ENCODE data around the gene GIPC2. TPM values are rescaled to one million over a fixed set of nuclear protein-coding genes. Genes with fewer than 3 reads are reported as not detected.

Gene GIPC2
- total and polyA plus RNA-seq, 9 of the 15 experiments (the other 6 are each of a cell fraction or from before 2014, with no cell fraction given) = 0.01 to 0.05 (median 0.04) TPM; not detected in 3

DNA sequence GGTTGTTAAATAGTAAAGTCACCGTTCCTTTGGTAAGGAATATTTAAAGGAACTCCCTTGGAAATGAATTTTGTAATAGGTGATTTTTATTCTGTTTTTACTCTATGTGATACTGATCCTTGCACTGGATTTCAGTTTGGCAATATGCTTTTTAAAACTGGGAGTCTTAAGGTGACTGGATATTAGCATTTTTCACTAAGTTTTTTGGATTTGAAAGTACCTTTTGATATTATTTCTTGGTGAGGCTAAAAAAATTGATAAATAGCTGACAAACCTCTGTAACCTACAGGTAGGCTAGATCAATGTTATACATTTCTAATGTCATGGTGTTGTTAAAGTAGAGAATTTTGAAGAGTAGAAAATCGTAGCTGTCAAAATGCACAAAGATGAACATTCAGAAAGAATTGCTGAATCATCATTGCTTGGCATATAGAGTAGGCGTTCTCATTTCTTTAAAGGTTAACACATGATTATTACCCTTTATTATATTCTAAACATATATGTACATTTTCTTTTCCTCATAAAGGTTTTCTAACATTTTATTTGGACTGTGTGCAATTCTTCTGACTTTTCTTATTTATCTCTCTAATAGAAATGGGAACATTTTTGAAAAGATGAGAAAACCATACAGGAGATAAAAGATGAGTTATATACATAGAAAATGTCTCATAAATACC, 42.6 kb upstream of the GIPC2 start (continued):
- TF ChIP-seq GATAD2B (IDR thresholded peaks at IDR 0.05; ENCODE audit: borderline replicate concordance) (peak; percentile 16; the same call in 1 of the 2 replicates), MAFF (IDR thresholded peaks at IDR 0.05; ENCODE audit: low read length) (peak; percentile 99), PKNOX1 (IDR thresholded peaks at IDR 0.05) (peak; percentile 45; the same call in 1 of the 2 replicates), SAP30 (IDR thresholded peaks at IDR 0.05; ENCODE audit: borderline replicate concordance, insufficient read depth, low read depth, low read length, poor library complexity, severe bottlenecking) (no peak), IRF2 (CRISPR knock-in tag; IDR thresholded peaks at IDR 0.05) (no peak), ELF1 (tag; IDR thresholded peaks at IDR 0.05) (0 out of 2 replicates have a peak, but pooled peaks have one; percentile 12), ZSCAN29 (IDR thresholded peaks at IDR 0.05) (no peak), FOXJ2 (tag; IDR thresholded peaks at IDR 0.05) (no peak), FOXJ3 (CRISPR knock-in tag; IDR thresholded peaks at IDR 0.05) (no peak), MEIS2 (IDR thresholded peaks at IDR 0.05; ENCODE audit: partially characterized antibody) (peak; percentile 46), UBTF (IDR thresholded peaks at IDR 0.05; ENCODE audit: borderline replicate concordance in 1 of 2, low read depth in 2 of 2, low read length in 2 of 2) (no peak), ZNF316 (IDR thresholded peaks at IDR 0.05) (peak; percentile 100), BMI1 (IDR thresholded peaks at IDR 0.05; ENCODE audit: low read length) (no peak), SAFB (IDR thresholded peaks at IDR 0.05; ENCODE audit: borderline replicate concordance, low read depth, low read length) (no peak)
- TF ChIP-seq, protein P1, sequence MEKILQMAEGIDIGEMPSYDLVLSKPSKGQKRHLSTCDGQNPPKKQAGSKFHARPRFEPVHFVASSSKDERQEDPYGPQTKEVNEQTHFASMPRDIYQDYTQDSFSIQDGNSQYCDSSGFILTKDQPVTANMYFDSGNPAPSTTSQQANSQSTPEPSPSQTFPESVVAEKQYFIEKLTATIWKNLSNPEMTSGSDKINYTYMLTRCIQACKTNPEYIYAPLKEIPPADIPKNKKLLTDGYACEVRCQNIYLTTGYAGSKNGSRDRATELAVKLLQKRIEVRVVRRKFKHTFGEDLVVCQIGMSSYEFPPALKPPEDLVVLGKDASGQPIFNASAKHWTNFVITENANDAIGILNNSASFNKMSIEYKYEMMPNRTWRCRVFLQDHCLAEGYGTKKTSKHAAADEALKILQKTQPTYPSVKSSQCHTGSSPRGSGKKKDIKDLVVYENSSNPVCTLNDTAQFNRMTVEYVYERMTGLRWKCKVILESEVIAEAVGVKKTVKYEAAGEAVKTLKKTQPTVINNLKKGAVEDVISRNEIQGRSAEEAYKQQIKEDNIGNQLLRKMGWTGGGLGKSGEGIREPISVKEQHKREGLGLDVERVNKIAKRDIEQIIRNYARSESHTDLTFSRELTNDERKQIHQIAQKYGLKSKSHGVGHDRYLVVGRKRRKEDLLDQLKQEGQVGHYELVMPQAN (IDR thresholded peaks at IDR 0.05; ENCODE audit: borderline replicate concordance) = no peak
- TF ChIP-seq, protein P2, sequence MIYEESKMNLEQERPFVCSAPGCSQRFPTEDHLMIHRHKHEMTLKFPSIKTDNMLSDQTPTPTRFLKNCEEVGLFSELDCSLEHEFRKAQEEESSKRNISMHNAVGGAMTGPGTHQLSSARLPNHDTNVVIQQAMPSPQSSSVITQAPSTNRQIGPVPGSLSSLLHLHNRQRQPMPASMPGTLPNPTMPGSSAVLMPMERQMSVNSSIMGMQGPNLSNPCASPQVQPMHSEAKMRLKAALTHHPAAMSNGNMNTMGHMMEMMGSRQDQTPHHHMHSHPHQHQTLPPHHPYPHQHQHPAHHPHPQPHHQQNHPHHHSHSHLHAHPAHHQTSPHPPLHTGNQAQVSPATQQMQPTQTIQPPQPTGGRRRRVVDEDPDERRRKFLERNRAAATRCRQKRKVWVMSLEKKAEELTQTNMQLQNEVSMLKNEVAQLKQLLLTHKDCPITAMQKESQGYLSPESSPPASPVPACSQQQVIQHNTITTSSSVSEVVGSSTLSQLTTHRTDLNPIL (CRISPR knock-in tag; IDR thresholded peaks at IDR 0.05) = no peak
- TF ChIP-seq, protein P3, sequence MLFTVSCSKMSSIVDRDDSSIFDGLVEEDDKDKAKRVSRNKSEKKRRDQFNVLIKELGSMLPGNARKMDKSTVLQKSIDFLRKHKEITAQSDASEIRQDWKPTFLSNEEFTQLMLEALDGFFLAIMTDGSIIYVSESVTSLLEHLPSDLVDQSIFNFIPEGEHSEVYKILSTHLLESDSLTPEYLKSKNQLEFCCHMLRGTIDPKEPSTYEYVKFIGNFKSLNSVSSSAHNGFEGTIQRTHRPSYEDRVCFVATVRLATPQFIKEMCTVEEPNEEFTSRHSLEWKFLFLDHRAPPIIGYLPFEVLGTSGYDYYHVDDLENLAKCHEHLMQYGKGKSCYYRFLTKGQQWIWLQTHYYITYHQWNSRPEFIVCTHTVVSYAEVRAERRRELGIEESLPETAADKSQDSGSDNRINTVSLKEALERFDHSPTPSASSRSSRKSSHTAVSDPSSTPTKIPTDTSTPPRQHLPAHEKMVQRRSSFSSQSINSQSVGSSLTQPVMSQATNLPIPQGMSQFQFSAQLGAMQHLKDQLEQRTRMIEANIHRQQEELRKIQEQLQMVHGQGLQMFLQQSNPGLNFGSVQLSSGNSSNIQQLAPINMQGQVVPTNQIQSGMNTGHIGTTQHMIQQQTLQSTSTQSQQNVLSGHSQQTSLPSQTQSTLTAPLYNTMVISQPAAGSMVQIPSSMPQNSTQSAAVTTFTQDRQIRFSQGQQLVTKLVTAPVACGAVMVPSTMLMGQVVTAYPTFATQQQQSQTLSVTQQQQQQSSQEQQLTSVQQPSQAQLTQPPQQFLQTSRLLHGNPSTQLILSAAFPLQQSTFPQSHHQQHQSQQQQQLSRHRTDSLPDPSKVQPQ (CRISPR knock-in tag; IDR thresholded peaks at IDR 0.05; ENCODE audit: borderline replicate concordance) = no peak

Measured in K562 (cell line).